Measurements from ENCODE around the gene STIMATE.

The STIMATE gene

GRCh38 chr3:52805270-52806039 lies 91.9 kb downstream of the STIMATE start:
- in situ Hi-C loops (cut with HindIII; ENCODE audit: low pct_ligation_motif_present, low pct_unique_long_range_greater_than_20kb, low sequenced_read_pairs): no loop called here
- no peak for DNase-seq

GRCh38 chr3:52801839-52802238 lies 95.5 kb downstream of the STIMATE start:
- in situ Hi-C loops (cut with HindIII; ENCODE audit: low pct_ligation_motif_present, low pct_unique_long_range_greater_than_20kb, low sequenced_read_pairs): no loop called here
- DNase-seq: no peak

GRCh38 chr3:52800079-52800478 lies 97.3 kb downstream of the STIMATE start:
- no peak for DNase-seq
- in situ Hi-C loops (cut with HindIII; ENCODE audit: low pct_ligation_motif_present, low pct_unique_long_range_greater_than_20kb, low sequenced_read_pairs): no loop called here

- in situ Hi-C loops (cut with HindIII; ENCODE audit: low pct_ligation_motif_present, low pct_unique_long_range_greater_than_20kb, low sequenced_read_pairs): no loop called here
- peak; percentile 24 for DNase-seq
Observed at GRCh38 chr3:52798978-52799476, 98.3 kb downstream of the STIMATE start.

- in situ Hi-C loops (cut with HindIII; ENCODE audit: low pct_ligation_motif_present, low pct_unique_long_range_greater_than_20kb, low sequenced_read_pairs): no loop called here
Observed at GRCh38 chr3:52798376-52798977, 98.9 kb downstream of the STIMATE start.

GRCh38 chr3:52796411-52796810 lies 100.9 kb downstream of the STIMATE start:
- no peak for DNase-seq
- in situ Hi-C loops (cut with HindIII; ENCODE audit: low pct_ligation_motif_present, low pct_unique_long_range_greater_than_20kb, low sequenced_read_pairs): no loop called here

More at GRCh38 chr3:52798376-52798977, 98.9 kb downstream of the STIMATE start:
- no peak for DNase-seq

GRCh38 chr3:52795298-52795900 lies 101.9 kb downstream of the STIMATE start:
- no peak for DNase-seq

GRCh38 chr3:52794612-52795099 lies 102.7 kb downstream of the STIMATE start, which contains the start of gene ITIH3:
TSS of gene ITIH3 (plus strand) at chr3:52794796. CDS start at chr3:52794804, 8 bp downstream.
- DNase-seq: no peak
- in situ Hi-C loops (cut with HindIII; ENCODE audit: low pct_ligation_motif_present, low pct_unique_long_range_greater_than_20kb, low sequenced_read_pairs): no loop called here

More at GRCh38 chr3:52795298-52795900, 101.9 kb downstream of the STIMATE start:
- in situ Hi-C loops (cut with HindIII; ENCODE audit: low pct_ligation_motif_present, low pct_unique_long_range_greater_than_20kb, low sequenced_read_pairs): no loop called here

GRCh38 chr3:52793702-52794611 lies 103.4 kb downstream of the STIMATE start:
- DNase-seq: no peak
- in situ Hi-C loops (cut with HindIII; ENCODE audit: low pct_ligation_motif_present, low pct_unique_long_range_greater_than_20kb, low sequenced_read_pairs): no loop called here

GRCh38 chr3:52792961-52793695 lies 104.2 kb downstream of the STIMATE start:
- DNase-seq: no peak
- in situ Hi-C loops (cut with HindIII; ENCODE audit: low pct_ligation_motif_present, low pct_unique_long_range_greater_than_20kb, low sequenced_read_pairs): no loop called here

- no peak for DNase-seq
- in situ Hi-C loops (cut with HindIII; ENCODE audit: low pct_ligation_motif_present, low pct_unique_long_range_greater_than_20kb, low sequenced_read_pairs): no loop called here
Observed at GRCh38 chr3:52792413-52792812, 104.9 kb downstream of the STIMATE start.

GRCh38 chr3:52791928-52792327 lies 105.4 kb downstream of the STIMATE start:
- in situ Hi-C loops (cut with HindIII; ENCODE audit: low pct_ligation_motif_present, low pct_unique_long_range_greater_than_20kb, low sequenced_read_pairs): no loop called here
- no peak for DNase-seq

GRCh38 chr3:52791366-52791765 lies 106.0 kb downstream of the STIMATE start:
- no peak for DNase-seq
- in situ Hi-C loops (cut with HindIII; ENCODE audit: low pct_ligation_motif_present, low pct_unique_long_range_greater_than_20kb, low sequenced_read_pairs): no loop called here

GRCh38 chr3:52790741-52791140 lies 106.6 kb downstream of the STIMATE start:
- in situ Hi-C loops (cut with HindIII; ENCODE audit: low pct_ligation_motif_present, low pct_unique_long_range_greater_than_20kb, low sequenced_read_pairs): no loop called here
- DNase-seq: no peak

GRCh38 chr3:52790337-52790736 lies 107.0 kb downstream of the STIMATE start:
- DNase-seq: no peak
- in situ Hi-C loops (cut with HindIII; ENCODE audit: low pct_ligation_motif_present, low pct_unique_long_range_greater_than_20kb, low sequenced_read_pairs): no loop called here

- no peak for DNase-seq
- in situ Hi-C loops (cut with HindIII; ENCODE audit: low pct_ligation_motif_present, low pct_unique_long_range_greater_than_20kb, low sequenced_read_pairs): no loop called here
Observed at GRCh38 chr3:52789746-52790040, 107.7 kb downstream of the STIMATE start.

- DNase-seq: no peak
- in situ Hi-C loops (cut with HindIII; ENCODE audit: low pct_ligation_motif_present, low pct_unique_long_range_greater_than_20kb, low sequenced_read_pairs): no loop called here
Observed at GRCh38 chr3:52788890-52789745, 108.2 kb downstream of the STIMATE start.

Data from ACHN (cell line).